ENCODE measurements around the gene ARHGAP10. TPM values are rescaled to one million over a fixed set of nuclear protein-coding genes. Genes with fewer than 3 reads are reported as not detected.

The ARHGAP10 gene
- total RNA-seq, 1 donor from 2014 or later, result 26.9 TPM

- Histone ChIP-seq H3K27me3 (no peaks in the 10 kb centered on the region), H3K4me1 (peaks cover 6% of the 10 kb centered on the region), H3K27ac (no peak overlapping the region), H3K9me3 (no peaks in the 10 kb centered on the region), H3K4me3 (no peak overlapping the region), H3K36me3 (no peaks in the 10 kb centered on the region)
- DNase-seq (no peak), ATAC-seq (no peak)
- TF ChIP-seq CTCF (IDR thresholded peaks at IDR 0.05), result no peak
- intact Hi-C loops (cut with DNase I), result no loop called here
These were observed 122.3 kb downstream of the ARHGAP10 start for GRCh38 chr4:147854154-147854553.

GRCh38 chr4:147855571-147856009, 123.7 kb downstream of the ARHGAP10 start:
- peak; percentile 76 for ATAC-seq
- no peaks in the 10 kb centered on the region for H3K36me3 ChIP-seq
- H3K9me3 ChIP-seq, result no peaks in the 10 kb centered on the region
- H3K4me1 ChIP-seq, result peaks cover 6% of the 10 kb centered on the region
- no peaks in the 10 kb centered on the region for H3K27me3 ChIP-seq
- no peak overlapping the region for H3K27ac ChIP-seq
- no peak overlapping the region for H3K4me3 ChIP-seq
- intact Hi-C loops (cut with DNase I), result no loop called here
- no peak for DNase-seq
- no peak for TF ChIP-seq CTCF (IDR thresholded peaks at IDR 0.05)

GRCh38 chr4:147860960-147861359, 129.1 kb downstream of the ARHGAP10 start:
- Histone ChIP-seq H3K27me3 (no peaks in the 10 kb centered on the region), H3K27ac (no peak overlapping the region), H3K4me3 (no peak overlapping the region), H3K36me3 (peaks cover 4% of the 10 kb centered on the region), H3K4me1 (peaks cover 5% of the 10 kb centered on the region), H3K9me3 (no peaks in the 10 kb centered on the region)
- intact Hi-C loops (cut with DNase I), result no loop called here
- ATAC-seq (no peak), DNase-seq (no peak)
- no peak for TF ChIP-seq CTCF (IDR thresholded peaks at IDR 0.05)

GRCh38 chr4:147862043-147862692, 130.3 kb downstream of the ARHGAP10 start:
- ATAC-seq (no peak), DNase-seq (no peak)
- no peaks in the 10 kb centered on the region for H3K4me1 ChIP-seq
- peaks cover 9% of the 10 kb centered on the region for H3K36me3 ChIP-seq
- intact Hi-C loops (cut with DNase I), result no loop called here
- H3K27me3 ChIP-seq, result no peaks in the 10 kb centered on the region
- no peaks in the 10 kb centered on the region for H3K9me3 ChIP-seq
- H3K4me3 ChIP-seq, result no peak overlapping the region
- no peak overlapping the region for H3K27ac ChIP-seq
- no peak for TF ChIP-seq CTCF (IDR thresholded peaks at IDR 0.05)

GRCh38 chr4:147863111-147863747, 131.3 kb downstream of the ARHGAP10 start:
- ATAC-seq (no peak), DNase-seq (no peak)
- no peaks in the 10 kb centered on the region for H3K27me3 ChIP-seq
- no peaks in the 10 kb centered on the region for H3K4me1 ChIP-seq
- no peak overlapping the region for H3K27ac ChIP-seq
- TF ChIP-seq CTCF (IDR thresholded peaks at IDR 0.05), result no peak
- no peaks in the 10 kb centered on the region for H3K9me3 ChIP-seq
- no peak overlapping the region for H3K4me3 ChIP-seq
- intact Hi-C loops (cut with DNase I), result no loop called here
- peaks cover 9% of the 10 kb centered on the region for H3K36me3 ChIP-seq
